BJ (cell line): ENCODE data around the gene FBRSL1. TPM values are rescaled to one million over a fixed set of nuclear protein-coding genes. Genes with fewer than 3 reads are reported as not detected.

ENCODE experiments used
- CTCF ChIA-PET: fragments of 350-600 bp; formaldehyde crosslinking; extraction: SDS; loops from one replicate; lab custom pipeline; 2021; ENCODE audit warnings: antibody characterized with exemption, inconsistent platforms; lab: Yijun Ruan, JAX
- POLR2A ChIA-PET: fragments of 300-600 bp; sonication (Branson Sonifier 250); formaldehyde crosslinking; extraction: SDS; loops from one replicate; lab custom pipeline; 2021; ENCODE audit warnings: antibody characterized with exemption; lab: Charles Lee
- DNase-seq: peaks from one replicate; pipeline ENCODE4 v3.0.0-alpha.2; 2011; ENCODE audit warnings: low read depth
- H3K27me3 ChIP-seq: 2 replicates; pipeline ENCODE4 v1.6.0; 2011; ENCODE audit warnings: low read length; ENCODE audit not compliant: control insufficient read depth, insufficient read depth
- H3K36me3 ChIP-seq: 2 replicates; pipeline ENCODE4 v1.5.1; 2011; ENCODE audit warnings: low read length; ENCODE audit not compliant: control insufficient read depth, insufficient read depth
- H3K4me3 ChIP-seq: 2 replicates; pipeline ENCODE4 v1.5.1; 2011; ENCODE audit warnings: low read depth, mild to moderate bottlenecking, control low read depth, low read length
- polyA plus RNA-seq: library from polyadenylated mRNA; depleted of rRNA; stranded (reverse); fragments of >200 nt; gene quantifications from 2 replicates; pipeline ENCODE4 v1.2.3, GENCODE V29; 2011
- TF ChIP-seq, protein P1 (sequence below): IDR thresholded peaks from 2 replicates; pipeline ENCODE4 v1.5.1; 2011; ENCODE audit warnings: low read depth, mild to moderate bottlenecking, control low read depth, inconsistent platforms, low read length, moderate library complexity; ENCODE audit not compliant: insufficient read depth

The FBRSL1 gene
- polyA plus RNA-seq, 1 experiment, result 1.4 TPM

DNA sequence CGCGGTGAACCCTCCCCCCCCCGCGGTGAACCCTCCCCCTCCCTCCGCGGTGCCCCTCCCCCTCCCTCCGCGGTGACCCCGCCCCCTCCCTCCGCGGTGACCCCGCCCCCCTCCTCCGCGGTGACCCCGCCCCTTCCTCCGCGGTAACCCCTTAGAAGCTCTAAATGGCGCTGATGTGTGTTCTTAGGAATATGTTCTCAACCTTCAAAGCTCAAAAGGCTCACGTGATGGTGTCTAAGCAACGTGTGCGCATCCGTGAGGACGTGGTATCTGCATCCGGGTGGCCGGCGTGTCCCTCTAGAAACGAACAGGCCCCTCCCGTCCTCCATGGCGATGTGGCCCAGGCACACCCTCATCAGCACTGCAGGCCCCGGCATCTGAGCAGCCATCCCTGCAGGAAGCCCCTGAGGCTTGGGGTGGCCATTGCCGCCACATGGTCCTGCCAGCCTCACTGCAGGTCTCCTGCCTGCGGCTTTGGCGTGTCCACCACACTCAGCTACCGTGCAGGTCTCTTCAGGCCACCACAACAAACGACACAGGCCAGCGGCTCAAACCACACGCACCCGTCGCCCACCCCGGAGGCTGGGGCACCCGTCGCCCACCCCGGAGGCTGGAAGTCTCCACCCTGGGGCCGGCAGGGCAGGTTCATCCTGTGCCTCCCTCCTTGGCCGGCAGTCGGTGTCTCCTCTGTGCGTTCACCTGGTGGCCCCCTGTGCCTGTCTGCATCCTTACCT is 14.5 kb upstream of the FBRSL1 start:
- ChIA-PET POLR2A (no interaction called here), CTCF (no interaction called here)
- Histone ChIP-seq H3K36me3 (no peaks in the 10 kb centered on the region), H3K27me3 (peaks cover 2% of the 10 kb centered on the region; the same call in 1 of the 2 replicates), H3K4me3 (no peak overlapping the region)
- DNase-seq, result no peak
- TF ChIP-seq, protein P1, sequence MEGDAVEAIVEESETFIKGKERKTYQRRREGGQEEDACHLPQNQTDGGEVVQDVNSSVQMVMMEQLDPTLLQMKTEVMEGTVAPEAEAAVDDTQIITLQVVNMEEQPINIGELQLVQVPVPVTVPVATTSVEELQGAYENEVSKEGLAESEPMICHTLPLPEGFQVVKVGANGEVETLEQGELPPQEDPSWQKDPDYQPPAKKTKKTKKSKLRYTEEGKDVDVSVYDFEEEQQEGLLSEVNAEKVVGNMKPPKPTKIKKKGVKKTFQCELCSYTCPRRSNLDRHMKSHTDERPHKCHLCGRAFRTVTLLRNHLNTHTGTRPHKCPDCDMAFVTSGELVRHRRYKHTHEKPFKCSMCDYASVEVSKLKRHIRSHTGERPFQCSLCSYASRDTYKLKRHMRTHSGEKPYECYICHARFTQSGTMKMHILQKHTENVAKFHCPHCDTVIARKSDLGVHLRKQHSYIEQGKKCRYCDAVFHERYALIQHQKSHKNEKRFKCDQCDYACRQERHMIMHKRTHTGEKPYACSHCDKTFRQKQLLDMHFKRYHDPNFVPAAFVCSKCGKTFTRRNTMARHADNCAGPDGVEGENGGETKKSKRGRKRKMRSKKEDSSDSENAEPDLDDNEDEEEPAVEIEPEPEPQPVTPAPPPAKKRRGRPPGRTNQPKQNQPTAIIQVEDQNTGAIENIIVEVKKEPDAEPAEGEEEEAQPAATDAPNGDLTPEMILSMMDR, result no peak

DNA sequence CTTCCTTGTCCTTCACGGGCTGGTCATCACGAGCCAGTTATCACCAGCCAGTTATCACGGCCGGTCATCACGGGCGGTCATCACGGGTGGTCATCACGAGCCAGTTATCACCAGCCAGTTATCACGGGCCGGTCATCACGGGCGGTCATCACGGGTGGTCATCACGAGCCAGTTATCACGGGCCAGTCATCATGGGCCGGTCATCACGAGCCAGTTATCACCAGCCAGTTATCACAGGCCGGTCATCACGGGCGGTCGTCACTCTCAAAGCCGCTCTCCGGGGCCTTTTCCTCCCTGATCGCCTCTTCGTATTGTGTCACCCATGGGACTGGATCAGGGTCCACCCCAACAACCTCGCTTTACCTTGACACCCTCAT is 13.9 kb upstream of the FBRSL1 start:
- no peaks in the 10 kb centered on the region for H3K36me3 ChIP-seq
- no peak for DNase-seq
- POLR2A ChIA-PET, result no interaction called here
- CTCF ChIA-PET, result no interaction called here
- no peak overlapping the region for H3K4me3 ChIP-seq
- TF ChIP-seq, protein P1, result no peak
- H3K27me3 ChIP-seq, result peaks cover 2% of the 10 kb centered on the region; the same call in 1 of the 2 replicates

DNA sequence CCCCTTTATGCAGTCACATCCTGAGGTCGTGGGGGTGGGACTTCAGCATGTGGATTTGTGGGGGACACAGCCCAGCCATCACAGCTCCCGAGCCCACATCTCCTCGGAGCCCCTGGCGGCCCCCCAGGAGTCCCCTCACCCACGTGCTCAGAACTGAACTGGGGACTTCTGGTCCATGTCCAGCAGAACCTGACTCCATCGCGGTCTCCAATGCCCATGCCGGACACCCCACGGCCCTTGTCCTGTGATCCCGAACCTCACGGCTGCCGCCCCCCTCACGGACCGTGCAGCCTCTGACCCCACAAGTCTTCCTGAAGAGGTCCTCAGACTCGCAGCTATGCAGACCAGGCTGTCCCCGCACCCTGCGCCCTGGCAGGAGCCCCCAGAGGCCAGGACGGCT is 13.5 kb upstream of the FBRSL1 start:
- CTCF ChIA-PET, result no interaction called here

DNA sequence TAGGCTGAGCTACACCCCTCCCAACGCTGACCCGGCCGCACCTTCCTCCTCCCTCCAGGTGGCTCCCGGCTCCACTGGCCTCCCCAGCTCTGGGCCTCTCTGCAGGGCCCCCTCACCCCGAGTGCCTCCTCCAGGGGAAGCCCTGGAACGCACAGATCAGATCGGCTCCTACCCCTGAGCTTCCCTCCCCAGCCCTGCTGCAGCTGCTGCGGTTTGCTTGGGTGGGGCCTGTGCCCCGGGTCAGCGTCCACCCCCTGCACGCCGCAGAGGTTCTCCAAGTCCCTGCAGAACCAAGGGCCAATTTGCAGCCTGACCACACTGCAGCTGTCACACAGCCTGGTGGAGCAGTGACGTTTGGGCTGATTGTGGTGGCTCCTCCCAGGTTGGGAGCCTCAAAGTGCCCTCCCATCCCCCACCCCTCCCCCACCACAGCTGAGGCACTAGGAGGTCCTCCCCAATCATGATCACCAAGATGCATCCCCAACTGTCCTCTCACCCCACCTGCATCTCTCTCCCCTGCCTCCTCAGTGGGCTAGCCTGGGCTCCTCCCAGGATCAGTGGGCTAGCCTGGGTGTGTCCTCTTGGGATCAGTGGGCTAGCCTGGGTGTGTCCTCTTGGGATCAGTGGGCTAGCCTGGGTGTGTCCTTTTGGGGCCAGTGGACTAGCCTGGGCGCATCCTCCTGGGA is 12.8 kb upstream of the FBRSL1 start:
- H3K36me3 ChIP-seq, result no peaks in the 10 kb centered on the region
- TF ChIP-seq, protein P1, result no peak
- CTCF ChIA-PET, result interaction anchor here (1.5 kb wide), 1 partner anchor 9 kb away, joined by 3 read pairs; no protein-coding TSS in a partner anchor
- POLR2A ChIA-PET, result no interaction called here
- peaks cover 8% of the 10 kb centered on the region for H3K27me3 ChIP-seq
- DNase-seq, result no peak
- no peak overlapping the region for H3K4me3 ChIP-seq

More for the DNA sequence above, 13.5 kb upstream of the FBRSL1 start:
- no peak for DNase-seq
- H3K4me3 ChIP-seq, result no peak overlapping the region
- no peaks in the 10 kb centered on the region for H3K36me3 ChIP-seq
- peaks cover 3% of the 10 kb centered on the region for H3K27me3 ChIP-seq
- TF ChIP-seq, protein P1, result no peak
- POLR2A ChIA-PET, result no interaction called here

DNA sequence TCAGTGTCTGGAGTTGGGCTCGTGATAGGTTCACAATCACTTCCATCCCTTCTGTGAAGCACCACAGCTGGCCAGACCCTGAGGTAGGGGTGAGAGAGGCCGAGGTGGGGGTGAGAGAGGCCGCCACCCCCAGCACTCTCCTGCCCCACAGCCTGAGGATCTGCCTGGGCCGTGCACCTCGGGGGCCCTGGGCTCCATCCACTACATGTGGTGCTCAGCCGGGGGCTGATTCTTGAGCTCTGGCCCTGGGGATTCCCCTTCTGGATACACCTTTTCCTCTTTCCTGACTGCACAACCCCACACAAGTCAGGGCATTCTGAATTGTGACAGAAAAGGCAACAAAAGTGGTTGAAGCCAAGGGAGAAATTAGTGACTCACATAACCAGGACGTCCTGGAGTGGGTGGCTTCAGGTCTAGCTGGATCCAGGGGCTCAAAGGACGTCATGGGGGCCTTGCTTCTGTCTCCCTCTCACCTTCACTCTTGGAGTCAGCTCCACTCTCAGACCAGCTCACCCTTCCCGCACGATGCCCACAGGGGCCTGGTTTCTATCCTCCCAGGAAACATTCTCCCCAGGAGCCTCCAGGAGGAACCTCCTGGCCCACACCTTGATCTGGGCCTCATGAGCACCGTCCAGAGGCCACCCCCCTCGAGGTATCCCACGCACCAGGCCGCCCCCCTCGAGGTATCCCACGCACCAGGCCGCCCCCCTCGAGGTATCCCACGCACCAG is 12.1 kb upstream of the FBRSL1 start:
- CTCF ChIA-PET, result interaction anchor here (1.1 to 1.5 kb wide), 2 partner anchors 8 to 32 kb away, joined by 3 read pairs; no protein-coding TSS in a partner anchor
- Histone ChIP-seq H3K27me3 (peaks cover 8% of the 10 kb centered on the region), H3K36me3 (no peaks in the 10 kb centered on the region), H3K4me3 (no peak overlapping the region)
- TF ChIP-seq, protein P1, result no peak
- no peak for DNase-seq
- POLR2A ChIA-PET, result no interaction called here
